Activated T-helper 17 cell treated with anti-CD3 and anti-CD28 coated beads, Interleukin-2, amount 50 U/mL, for 72 hours (primary cell): ENCODE measurements around the gene NPDC1. TPM values are rescaled to one million over a fixed set of nuclear protein-coding genes. Genes with fewer than 3 reads are reported as not detected.
A peak's percentile ranks its signal among the peaks of the same experiment; 100 is the strongest.

Experiments used
- ATAC-seq: fragments of 150-1000 bp; cut with Tn5 transposase; replicated peaks from 2 replicates; pipeline ENCODE4 v1.10.0; 2021; ENCODE audit warnings: mild to moderate bottlenecking, moderate library complexity
- H3K27ac Mint-ChIP-seq: one replicate; pipeline ENCODE4 v1.8.0; 2022; ENCODE audit warnings: mixed read lengths
- H3K27me3 Mint-ChIP-seq: one replicate; pipeline ENCODE4 v1.8.0; 2022; ENCODE audit warnings: mixed read lengths
- H3K36me3 Mint-ChIP-seq: one replicate; pipeline ENCODE4 v1.8.0; 2022; ENCODE audit warnings: low read depth, mild to moderate bottlenecking, mixed read lengths
- H3K4me1 Mint-ChIP-seq: one replicate; pipeline ENCODE4 v1.8.0; 2022; ENCODE audit warnings: mixed read lengths
- H3K4me3 Mint-ChIP-seq: one replicate; pipeline ENCODE4 v1.8.0; 2022; ENCODE audit warnings: mild to moderate bottlenecking, mixed read lengths
- H3K9me3 Mint-ChIP-seq: one replicate; pipeline ENCODE4 v1.8.0; 2022; ENCODE audit warnings: mixed read lengths
- total RNA-seq, 2 donors: library from RNA; stranded (reverse); gene quantifications; one replicate each; pipeline ENCODE4 v1.2.3, GENCODE V29; 2022

Gene NPDC1
- total RNA-seq, 2 donors from 2014 or later = 66.3 to 96.1 TPM

DNA sequence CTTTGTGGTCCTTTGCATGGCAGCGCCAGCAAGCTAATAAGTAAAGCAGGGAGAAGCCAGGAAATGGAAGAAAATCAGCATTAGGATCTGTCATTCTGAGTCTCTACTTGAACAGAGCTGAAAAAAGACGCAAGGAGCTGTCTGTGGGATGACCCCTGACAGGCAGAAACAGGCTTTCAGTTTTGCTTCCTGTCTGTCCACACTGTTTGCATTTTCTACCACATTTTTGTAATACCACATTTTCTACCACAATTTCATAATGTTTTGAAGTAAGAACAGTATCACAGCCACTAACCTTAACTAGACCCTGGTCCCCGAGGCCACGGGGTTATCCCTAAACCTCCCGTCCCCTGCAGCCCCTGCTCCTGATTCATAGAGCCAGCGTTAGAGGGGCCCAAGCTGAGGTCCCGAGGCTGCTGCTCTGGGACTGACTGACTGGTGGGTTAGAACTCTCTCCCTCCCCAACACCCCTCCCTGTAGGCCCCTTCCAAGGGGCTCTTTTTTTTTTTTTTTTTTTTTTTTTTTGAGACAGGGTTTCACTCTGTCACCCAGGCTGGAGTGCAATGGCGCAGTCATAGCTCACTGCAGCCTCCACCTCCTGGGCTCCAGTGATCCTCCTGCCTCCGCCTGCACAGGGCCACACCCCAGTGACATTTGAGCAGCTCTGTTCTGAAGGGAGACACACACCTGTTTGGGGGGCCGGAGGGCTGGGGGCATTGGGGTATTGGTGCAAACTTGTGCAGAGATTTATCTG is 45.6 kb downstream of the NPDC1 start:
- peaks cover 21% of the 10 kb centered on the region for H3K4me1 Mint-ChIP-seq
- H3K27ac Mint-ChIP-seq = peak overlapping the region; percentile 49
- peak; percentile 84 for ATAC-seq
- peak overlapping the region; percentile 47 for H3K4me3 Mint-ChIP-seq
- H3K9me3 Mint-ChIP-seq = no peaks in the 10 kb centered on the region
- no peaks in the 10 kb centered on the region for H3K36me3 Mint-ChIP-seq
- no peaks in the 10 kb centered on the region for H3K27me3 Mint-ChIP-seq

DNA sequence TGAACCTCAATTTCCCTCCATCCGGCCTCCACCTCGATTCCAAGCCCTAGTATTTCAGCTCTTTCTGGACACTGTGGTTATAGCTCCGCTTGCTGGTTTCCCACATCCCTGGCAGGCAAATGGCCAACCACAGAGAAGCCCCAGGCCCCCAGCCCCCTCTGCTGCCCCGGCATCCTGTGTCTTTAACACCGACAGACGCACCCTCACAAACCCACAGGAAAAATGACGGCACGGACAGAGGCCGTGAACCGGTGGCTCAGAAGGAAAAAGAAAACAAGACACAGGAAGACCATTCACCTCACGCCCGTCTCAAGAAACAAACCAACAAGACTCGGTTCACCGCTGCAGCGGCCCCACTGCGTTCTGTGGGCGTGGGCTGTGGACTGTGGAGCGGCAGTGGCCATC is 48.1 kb downstream of the NPDC1 start:
- peaks cover 21% of the 10 kb centered on the region for H3K4me1 Mint-ChIP-seq
- H3K9me3 Mint-ChIP-seq = no peaks in the 10 kb centered on the region
- peak overlapping the region; percentile 65 for H3K4me3 Mint-ChIP-seq
- H3K27me3 Mint-ChIP-seq = no peaks in the 10 kb centered on the region
- peak overlapping the region; percentile 70 for H3K27ac Mint-ChIP-seq
- peaks cover 10% of the 10 kb centered on the region for H3K36me3 Mint-ChIP-seq
- peak; percentile 27 for ATAC-seq

DNA sequence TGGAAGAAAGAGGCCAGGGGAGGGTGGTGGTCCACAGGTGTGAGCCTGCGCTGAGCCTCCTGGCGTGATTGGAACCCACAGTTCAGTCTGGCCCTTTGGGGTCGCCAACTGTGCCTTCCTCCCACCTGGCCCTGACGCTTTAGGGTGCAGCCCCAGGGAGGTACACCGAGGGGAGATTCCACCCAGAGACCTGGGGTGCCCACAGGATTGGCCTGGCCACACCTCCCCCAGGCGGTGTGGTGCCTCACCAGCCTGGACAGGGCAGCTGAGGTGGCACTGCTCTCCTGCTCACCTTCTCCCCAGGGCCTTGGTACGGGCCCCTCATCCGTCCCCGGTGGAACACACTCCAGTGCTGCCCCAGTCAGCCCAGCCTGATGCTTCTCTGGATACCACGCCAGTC is 48.6 kb downstream of the NPDC1 start:
- peak overlapping the region; percentile 65 for H3K4me3 Mint-ChIP-seq
- H3K9me3 Mint-ChIP-seq = no peaks in the 10 kb centered on the region
- H3K27ac Mint-ChIP-seq = peak overlapping the region; percentile 70
- H3K4me1 Mint-ChIP-seq = peaks cover 21% of the 10 kb centered on the region
- H3K36me3 Mint-ChIP-seq = peaks cover 10% of the 10 kb centered on the region
- H3K27me3 Mint-ChIP-seq = no peaks in the 10 kb centered on the region
- no peak for ATAC-seq

DNA sequence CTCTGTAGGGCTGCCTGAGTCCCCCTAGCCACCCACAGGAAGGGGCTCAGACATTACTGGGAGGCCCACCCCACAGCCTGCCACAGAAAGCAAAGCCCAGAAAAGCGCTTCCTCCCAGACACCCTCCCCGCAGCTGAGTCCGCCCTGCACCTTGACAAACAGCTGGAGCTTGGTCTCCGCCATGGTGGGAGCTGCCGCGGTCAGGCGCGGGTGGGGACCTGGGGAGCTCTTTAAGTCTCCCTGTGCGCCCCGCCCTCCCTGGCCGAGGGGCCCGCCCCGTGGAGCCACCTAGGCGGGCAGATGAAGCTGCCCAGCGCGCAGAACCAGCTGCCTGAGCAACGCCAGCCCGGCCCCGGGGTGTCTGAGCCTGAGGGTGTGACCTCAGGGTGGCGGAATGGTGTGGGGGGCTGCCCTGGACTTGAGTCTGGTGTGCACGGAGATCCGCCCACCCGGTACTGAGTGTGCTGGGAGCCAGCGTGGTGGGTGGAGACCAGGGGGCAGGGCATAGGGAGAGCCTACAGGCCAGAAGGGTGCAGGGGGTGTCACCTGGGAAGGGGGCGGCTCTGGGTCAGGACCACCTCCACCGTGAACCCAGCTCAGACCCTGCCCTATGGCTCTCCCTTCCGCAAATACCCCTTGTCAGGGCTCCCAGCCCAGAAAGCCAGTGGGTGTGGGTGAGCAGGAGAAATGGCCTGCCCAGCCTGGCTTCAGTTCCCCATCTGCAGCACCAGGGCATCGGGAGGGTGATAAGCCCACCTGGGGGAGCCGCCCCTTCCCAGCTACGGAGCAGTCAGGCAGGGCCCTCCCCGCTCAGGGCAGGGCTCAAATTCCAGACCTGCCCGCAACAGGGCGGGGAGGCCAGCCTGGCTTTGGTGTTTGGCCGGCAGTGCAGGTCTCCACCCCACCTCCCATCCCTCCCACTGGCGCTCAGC is 49.4 kb downstream of the NPDC1 start, which contains the start of gene CLIC3:
Gene CLIC3, minus strand, starts transcription at position 208 of the 932 bp plus-strand sequence. Its CDS starts 25 bp downstream, at position 183.
- Mint-ChIP-seq H3K27me3 (no peaks in the 10 kb centered on the region), H3K4me3 (peak within 1 kb of the TSS; percentile 65), H3K4me1 (peaks cover 21% of the 10 kb centered on the region), H3K27ac (no peak within 1 kb of the TSS), H3K36me3 (peaks cover 10% of the 10 kb centered on the region), H3K9me3 (no peaks in the 10 kb centered on the region)
- ATAC-seq = no peak

DNA sequence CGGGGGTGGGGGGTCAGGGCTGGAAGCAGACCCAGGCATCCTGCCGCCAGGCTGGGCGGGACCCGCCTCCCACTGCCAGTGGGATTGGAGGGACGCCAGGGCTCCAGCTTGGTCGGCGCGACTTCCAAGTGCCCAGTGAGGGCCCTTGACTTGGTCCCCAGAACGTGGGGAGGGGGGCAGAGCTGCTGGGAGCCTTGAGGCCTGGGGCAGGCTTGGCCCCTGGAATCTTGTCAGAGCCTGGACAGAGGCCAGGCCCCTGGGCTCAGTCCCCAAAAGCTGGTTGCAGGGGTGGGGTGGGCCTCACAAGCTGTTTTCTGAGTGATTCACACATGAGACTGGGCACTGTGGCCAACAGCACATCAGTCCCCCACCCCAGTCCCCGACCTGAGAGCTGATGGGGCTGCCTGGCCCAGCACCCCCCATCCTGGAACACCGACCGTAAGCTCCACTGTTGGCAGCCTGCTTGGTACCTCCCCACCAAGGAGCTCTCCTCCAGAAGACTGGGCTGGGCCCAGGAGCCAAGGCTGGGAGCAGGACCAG is 50.1 kb downstream of the NPDC1 start:
- peaks cover 21% of the 10 kb centered on the region for H3K4me1 Mint-ChIP-seq
- no peaks in the 10 kb centered on the region for H3K27me3 Mint-ChIP-seq
- no peak for ATAC-seq
- no peaks in the 10 kb centered on the region for H3K9me3 Mint-ChIP-seq
- H3K4me3 Mint-ChIP-seq = peak overlapping the region; percentile 34
- H3K27ac Mint-ChIP-seq = no peak overlapping the region
- peaks cover 10% of the 10 kb centered on the region for H3K36me3 Mint-ChIP-seq

DNA sequence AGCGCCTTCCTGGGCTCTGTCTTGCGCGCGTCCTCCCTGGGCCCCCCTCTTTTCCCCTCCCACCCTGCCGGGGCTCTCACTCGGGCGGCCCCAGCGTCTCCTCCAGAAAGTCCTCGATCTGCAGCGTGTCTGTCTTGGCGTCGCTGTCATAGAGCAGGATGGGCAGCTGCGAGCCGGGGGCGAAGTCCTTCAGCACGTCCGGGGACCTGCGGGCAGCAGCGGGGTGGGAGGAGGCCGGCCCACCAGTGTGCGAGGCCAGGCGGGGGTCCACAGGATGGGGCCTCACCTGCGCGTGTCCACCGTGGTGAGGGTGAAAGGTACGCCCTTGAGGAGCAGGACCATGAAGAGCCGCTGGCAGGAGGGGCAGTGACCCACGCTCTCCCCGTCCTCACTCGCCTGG is 50.6 kb downstream of the NPDC1 start:
- Mint-ChIP-seq H3K27me3 (no peaks in the 10 kb centered on the region), H3K4me3 (no peak overlapping the region), H3K4me1 (peaks cover 16% of the 10 kb centered on the region), H3K27ac (no peak overlapping the region), H3K36me3 (peaks cover 10% of the 10 kb centered on the region), H3K9me3 (no peaks in the 10 kb centered on the region)
- no peak for ATAC-seq

DNA sequence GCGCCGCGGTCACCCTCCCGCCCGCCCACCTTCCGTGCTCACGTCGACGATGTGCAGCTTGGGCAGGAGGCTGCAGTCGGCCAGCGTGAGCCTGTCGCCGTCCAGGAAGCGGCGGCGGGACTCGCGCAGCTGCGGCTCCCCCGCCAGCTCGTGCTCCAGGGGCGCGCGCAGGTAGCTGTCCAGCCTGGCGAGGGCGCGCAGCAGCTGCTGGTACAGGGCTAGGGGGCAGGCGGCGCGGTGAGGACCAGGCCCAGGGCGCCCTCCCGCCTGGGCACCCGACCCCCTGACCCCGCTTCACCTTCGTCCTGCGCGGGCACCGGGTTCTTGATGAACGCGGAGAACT is 51.1 kb downstream of the NPDC1 start:
- no peak for ATAC-seq
- H3K4me3 Mint-ChIP-seq = no peak overlapping the region
- H3K27me3 Mint-ChIP-seq = no peaks in the 10 kb centered on the region
- H3K36me3 Mint-ChIP-seq = peaks cover 10% of the 10 kb centered on the region
- H3K9me3 Mint-ChIP-seq = no peaks in the 10 kb centered on the region
- H3K4me1 Mint-ChIP-seq = peaks cover 11% of the 10 kb centered on the region
- no peak overlapping the region for H3K27ac Mint-ChIP-seq

DNA sequence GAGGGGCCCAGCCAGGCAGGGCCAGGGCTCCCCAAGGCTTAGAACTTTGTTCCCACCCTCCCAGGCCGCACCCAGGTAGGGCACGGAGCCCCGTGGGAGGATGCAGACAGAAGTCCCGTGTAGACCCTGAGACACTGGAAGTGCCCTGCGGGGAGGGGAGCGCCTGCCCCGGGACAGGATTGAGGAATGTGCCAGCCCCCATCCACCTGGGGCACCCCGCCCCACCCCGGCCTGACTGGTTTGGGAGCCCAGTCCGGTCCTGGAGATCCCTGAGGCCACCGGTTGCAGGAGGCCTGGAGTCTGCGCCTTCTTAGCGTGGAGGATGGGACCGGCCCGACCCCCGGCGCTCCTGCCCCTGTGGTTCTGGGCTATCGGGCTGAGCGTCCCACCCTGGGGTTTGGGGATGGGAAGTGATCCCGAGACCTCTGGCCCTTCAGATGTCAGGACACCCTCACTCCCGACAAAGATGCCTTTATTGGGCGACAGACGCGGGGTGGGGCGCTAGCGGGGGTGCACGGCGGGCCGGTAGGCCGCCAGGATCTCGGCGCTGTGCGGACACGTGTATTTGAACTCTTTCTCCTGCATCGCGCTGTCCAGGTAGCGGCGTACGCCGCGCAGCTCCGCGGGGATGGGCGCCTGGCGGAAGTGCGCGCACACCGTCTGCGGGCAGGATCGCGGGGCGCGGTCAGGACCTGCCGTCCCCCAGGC is 51.6 kb downstream of the NPDC1 start:
- peak overlapping the region; percentile 77 for H3K4me3 Mint-ChIP-seq
- no peaks in the 10 kb centered on the region for H3K27me3 Mint-ChIP-seq
- peaks cover 11% of the 10 kb centered on the region for H3K4me1 Mint-ChIP-seq
- H3K27ac Mint-ChIP-seq = no peak overlapping the region
- no peaks in the 10 kb centered on the region for H3K9me3 Mint-ChIP-seq
- no peak for ATAC-seq
- H3K36me3 Mint-ChIP-seq = peaks cover 10% of the 10 kb centered on the region

DNA sequence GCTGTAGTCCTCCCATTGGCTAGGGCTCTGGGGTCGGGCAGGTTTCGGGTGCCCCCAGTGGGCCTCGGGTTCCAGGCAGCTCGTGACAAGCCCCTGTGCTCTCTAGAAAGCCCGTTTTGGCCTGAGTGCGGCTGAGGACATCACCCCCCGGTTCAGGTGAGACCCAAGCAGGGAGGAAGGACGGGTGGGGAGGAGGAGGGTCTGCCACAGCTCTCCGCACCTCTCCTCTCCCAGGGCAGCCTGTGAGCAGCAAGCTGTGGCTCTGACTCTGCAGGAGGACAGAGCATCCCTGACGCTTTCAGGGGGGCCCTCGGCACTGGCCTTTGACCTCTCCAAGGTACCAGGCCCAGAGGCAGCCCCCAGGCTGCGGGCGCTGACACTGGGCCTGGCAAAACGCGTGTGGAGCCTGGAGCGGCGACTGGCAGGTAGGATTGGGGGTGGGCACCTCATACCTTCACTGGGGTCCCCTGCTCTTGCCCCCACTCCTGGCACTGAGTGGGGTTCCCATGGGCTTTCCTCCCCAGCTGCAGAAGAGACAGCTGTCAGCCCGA is 53.1 kb downstream of the NPDC1 start:
- no peaks in the 10 kb centered on the region for H3K9me3 Mint-ChIP-seq
- peak overlapping the region; percentile 77 for H3K4me3 Mint-ChIP-seq
- H3K36me3 Mint-ChIP-seq = peaks cover 10% of the 10 kb centered on the region
- peaks cover 6% of the 10 kb centered on the region for H3K4me1 Mint-ChIP-seq
- peaks cover 1% of the 10 kb centered on the region for H3K27me3 Mint-ChIP-seq
- ATAC-seq = no peak
- H3K27ac Mint-ChIP-seq = no peak overlapping the region

DNA sequence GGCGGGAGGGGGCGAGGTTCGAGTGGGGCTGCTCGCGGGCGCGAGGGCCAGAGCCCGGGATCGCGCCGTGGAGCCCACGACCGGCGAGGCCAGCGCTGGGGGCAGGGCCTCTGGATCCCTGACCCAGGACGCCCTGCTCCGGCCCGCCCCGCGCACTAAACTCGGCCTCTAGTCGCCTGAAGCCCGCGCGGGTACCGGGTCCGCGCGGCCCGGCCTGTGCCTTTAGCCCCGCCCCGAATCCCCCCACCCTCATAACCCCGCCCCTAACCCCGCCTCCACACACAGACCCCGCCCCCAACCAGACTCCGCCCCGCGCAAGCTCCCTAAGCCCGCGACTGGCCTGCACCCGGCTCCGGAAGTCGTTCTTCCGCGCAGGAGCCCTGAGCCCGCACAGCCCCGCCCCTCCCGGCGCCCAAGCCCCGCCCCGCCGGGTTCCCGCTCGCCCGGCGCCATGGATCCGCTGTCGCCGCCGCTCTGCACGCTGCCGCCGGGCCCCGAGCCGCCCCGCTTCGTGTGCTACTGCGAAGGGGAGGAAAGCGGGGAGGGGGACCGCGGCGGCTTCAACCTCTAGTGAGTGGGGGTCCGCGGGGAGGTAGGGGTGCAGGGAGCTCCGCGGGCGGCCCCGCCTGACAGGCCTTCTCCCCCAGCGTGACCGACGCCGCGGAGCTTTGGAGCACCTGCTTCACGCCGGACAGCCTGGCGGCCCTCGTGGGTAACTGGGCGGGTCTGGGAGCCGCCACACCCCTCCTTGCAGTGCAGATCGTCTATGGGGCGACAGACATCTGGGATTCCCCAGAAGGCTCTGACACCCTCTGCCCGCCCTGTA is 53.8 kb downstream of the NPDC1 start, which contains the start of gene PAXX:
Gene PAXX, plus strand, starts transcription at position 430 of the 826 bp plus-strand sequence. Its CDS starts 22 bp downstream, at position 452.
- Mint-ChIP-seq H3K4me3 (peak within 1 kb of the TSS; percentile 77), H3K27me3 (peaks cover 4% of the 10 kb centered on the region), H3K36me3 (peaks cover 10% of the 10 kb centered on the region), H3K4me1 (no peaks in the 10 kb centered on the region), H3K9me3 (no peaks in the 10 kb centered on the region), H3K27ac (peak within 1 kb of the TSS; percentile 80)
- ATAC-seq = peak; percentile 94

DNA sequence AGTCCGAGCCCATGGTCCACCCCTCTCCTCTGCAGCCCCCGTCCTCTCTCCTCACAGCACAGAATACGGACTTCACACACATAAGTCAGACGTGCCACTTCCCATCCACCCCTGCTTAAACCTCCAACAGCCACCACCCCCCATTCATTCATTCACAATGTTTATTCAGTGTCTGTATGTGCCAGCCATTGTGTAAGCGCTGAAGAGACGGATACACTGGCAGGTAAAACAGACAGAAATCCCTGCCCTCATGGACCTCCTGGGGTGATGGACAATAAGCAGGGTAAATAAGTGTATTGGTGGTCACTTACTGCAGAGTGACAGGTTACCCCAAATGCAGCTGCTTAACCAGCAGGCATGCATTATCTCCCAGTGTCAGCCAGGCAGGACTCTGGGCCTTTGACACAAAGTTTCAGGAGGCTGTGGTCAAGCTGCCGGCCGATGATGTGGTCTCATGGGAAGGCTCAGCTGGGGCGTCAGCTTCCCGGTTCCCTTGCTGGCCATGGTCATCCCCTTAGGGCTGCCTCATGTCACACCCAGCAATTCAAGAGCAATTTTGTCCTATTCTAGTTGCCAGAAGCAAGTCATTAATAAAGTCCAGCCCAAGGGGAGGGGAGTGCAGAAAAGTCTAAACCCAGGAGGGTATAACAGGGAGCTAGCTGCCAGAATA is 55.6 kb downstream of the NPDC1 start:
- Mint-ChIP-seq H3K27me3 (peaks cover 8% of the 10 kb centered on the region), H3K9me3 (no peaks in the 10 kb centered on the region), H3K4me3 (peak overlapping the region; percentile 77), H3K27ac (no peak overlapping the region), H3K4me1 (no peaks in the 10 kb centered on the region), H3K36me3 (peaks cover 10% of the 10 kb centered on the region)
- no peak for ATAC-seq
